Measurements from ENCODE around the gene PGA4.
"Not testable (repeated sequence)": the region's sequence is repeated elsewhere in the genome, so short reads cannot be mapped to it uniquely, and the experiment has no call there.

The PGA4 gene

DNA sequence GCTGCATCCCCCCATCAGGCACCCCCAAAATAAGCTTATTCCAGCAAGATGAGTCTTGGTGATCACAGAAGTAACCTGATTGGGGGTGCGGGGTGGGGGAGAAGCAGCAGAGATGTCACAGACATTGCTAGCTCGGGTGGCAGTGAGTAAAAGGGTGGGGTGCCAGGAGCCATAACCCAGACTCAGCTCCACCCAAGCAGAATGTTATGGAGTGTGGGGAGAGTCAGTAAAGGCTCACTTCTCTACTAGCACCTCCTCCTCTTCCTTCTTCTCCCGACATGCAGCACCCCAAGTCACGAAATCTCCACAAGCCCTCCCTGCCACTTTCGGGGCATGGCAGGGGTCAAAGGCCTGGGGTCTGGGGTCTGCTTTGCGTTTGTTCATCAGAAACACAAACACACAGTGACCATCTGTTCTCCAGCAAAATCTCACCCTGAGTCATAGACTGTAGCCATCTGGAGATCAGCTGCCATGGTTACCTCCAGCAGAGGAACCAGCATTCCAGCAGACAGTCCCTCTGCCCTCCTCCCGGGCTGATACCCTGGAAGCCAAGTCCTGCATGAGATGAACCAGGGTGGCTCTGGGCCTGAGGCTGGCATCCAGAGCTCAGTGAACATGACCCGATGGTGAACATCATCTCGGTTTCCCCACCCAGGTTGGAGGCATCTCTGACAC lies 14.4 kb upstream of the PGA4 start:
- not testable (repeated sequence) for DNase-seq

DNA sequence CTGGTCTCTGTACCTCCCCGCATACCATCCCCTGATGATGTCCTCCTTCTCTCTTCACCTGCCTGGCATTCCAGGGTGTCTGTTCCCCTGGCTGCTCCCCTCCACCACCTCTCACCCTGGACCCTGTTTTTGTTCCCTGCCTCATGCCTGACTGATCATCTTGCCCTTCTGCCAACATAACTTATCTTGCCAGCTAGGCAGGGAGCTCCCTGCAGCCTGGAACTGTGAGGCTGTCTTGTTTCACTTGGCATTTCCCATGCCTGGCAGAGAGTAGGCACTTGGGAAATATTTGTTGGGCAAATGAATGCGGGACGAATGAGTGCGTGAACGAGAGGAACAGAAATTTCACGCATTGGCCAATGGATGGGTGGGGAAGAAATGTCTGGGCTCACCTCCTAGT lies 11.5 kb upstream of the PGA4 start:
- DNase-seq: not testable (repeated sequence)

DNA sequence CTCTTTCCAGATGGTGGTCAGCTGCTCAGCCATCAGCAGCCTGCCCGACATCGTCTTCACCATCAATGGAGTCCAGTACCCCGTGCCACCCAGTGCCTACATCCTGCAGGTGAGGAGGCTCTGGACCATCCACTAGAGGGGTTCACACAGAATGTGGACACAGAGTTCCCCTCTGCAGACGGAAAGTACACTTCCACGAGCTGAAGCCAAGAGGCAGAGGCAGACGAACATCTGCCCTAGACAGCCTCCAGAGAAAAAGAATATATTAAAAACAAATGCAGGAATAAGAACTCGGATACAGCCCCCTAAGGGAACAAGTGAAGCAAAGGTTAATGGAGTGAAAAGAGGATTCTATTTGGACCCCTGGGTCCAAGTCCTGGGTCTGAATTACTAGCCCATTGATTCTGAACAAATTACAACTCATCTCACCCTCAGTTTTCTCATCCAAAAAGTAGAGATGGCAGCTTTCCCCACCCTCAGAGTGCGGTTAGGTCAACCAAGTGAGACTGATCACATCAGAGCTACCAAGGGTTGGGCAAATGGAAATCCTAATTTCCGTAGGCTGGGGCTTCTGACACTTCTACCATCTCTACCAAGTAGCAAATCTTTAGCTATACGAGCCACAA lies 10.7 kb upstream of the PGA4 start:
- not testable (repeated sequence) for DNase-seq

DNA sequence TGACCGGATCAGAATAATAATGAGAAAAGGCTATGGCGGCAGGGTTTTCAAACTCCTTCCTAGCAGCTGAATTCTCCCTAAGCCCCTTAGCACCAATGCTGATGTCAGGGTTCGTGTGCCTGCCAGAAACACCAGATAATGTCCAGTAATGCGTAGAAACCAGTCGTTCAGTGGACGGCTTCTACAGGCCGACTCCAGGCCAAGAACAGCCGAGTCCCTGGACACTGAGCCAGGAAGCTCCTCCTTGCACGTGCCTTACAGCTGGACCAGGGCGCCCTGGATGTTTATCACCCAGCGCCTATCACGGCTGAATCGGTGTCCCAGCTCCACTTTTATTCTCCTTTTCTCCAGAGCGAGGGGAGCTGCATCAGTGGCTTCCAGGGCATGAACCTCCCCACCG lies 9.9 kb upstream of the PGA4 start:
- not testable (repeated sequence) for DNase-seq

DNA sequence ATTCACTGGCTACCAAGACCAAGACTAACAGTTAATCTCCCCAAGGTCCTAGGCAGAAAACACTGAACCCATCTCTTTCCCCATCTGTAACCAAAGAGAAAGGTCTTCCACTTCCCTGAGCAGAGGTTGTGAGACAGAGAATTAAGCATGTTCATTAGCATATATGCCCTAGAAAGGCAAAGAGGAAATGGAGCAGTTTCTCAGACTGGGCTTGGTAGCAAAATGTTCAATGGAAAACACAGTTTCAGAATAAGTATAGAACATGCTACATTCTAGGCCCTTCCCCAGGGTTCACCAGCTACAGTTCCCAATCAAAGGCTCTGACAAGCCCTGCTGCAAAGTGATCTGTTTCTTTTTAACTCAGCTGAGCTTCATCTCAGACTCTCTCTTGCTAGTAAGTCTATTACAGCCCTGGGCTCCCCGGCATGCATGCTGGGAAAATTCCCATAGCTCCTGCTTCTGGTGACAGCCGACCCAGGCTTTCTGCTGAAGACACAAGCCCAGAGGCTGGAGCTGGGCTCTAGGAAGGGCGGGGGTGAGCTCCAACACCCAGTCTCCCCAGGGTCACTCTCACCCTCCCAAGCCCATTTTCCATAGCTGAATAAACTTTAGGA lies 8.3 kb upstream of the PGA4 start:
- not testable (repeated sequence) for DNase-seq

DNA sequence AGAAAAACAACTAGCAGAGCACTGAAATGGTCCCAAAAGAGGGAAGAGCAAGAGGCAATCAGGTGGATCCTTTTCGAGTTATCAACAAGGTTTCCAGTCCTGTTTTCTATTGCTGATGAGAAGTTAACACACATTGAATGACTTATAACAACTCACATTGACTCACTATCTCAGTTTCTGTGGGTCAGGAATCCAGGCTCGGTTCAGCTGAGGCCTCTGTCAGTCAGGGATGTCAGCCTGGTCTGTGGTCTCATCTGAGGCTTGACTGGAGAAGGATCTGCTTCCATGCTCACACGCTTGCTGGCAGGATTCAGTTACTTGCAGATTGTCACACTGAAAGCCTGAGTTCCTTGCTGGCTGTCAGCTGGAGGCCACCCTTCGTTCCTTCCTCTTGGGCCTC lies 3.8 kb upstream of the PGA4 start:
- DNase-seq: not testable (repeated sequence)

DNA sequence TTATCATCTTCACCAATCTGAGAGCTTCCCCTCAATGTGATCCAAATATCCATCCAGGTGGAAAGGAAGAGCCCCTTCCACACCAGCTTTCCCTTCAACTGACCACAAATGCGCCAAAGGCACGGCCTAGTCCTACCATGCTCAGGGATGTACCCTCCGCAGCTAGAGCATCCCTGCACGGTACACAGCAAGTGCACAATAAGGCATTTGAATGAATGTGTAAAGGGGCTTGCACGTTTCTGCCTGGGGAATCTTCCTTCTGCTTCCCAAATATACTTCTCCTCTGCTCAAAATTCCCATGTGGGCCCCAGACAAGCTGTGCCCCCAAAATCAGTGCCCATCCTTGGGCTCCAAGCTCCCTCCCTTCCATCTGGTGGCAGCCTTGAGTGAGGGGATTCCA lies 3.1 kb upstream of the PGA4 start:
- DNase-seq: not testable (repeated sequence)

DNA sequence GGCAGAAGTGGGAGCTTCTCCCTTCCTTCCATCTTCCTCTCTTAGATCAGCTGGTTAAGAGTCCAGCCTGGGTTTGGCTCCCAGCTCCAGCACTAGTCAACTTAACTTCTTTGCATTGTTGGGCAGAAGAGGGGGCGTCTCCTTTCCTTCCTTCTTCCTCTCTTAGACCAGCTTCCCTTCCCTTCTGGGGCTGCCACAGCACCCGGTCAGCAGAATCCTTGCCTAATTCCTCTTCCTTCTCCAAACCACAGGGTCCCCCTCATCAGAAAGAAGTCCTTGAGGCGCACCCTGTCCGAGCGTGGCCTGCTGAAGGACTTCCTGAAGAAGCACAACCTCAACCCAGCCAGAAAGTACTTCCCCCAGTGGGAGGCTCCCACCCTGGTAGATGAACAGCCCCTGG lies 545 bp downstream of the PGA4 start:
- DNase-seq: not testable (repeated sequence)

DNA sequence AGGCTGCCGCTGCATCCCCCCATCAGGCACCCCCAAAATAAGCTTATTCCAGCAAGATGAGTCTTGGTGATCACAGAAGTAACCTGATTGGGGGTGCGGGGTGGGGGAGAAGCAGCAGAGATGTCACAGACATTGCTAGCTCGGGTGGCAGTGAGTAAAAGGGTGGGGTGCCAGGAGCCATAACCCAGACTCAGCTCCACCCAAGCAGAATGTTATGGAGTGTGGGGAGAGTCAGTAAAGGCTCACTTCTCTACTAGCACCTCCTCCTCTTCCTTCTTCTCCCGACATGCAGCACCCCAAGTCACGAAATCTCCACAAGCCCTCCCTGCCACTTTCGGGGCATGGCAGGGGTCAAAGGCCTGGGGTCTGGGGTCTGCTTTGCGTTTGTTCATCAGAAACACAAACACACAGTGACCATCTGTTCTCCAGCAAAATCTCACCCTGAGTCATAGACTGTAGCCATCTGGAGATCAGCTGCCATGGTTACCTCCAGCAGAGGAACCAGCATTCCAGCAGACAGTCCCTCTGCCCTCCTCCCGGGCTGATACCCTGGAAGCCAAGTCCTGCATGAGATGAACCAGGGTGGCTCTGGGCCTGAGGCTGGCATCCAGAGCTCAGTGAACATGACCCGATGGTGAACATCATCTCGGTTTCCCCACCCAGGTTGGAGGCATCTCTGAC lies 4.5 kb downstream of the PGA4 start:
- DNase-seq: not testable (repeated sequence)

DNA sequence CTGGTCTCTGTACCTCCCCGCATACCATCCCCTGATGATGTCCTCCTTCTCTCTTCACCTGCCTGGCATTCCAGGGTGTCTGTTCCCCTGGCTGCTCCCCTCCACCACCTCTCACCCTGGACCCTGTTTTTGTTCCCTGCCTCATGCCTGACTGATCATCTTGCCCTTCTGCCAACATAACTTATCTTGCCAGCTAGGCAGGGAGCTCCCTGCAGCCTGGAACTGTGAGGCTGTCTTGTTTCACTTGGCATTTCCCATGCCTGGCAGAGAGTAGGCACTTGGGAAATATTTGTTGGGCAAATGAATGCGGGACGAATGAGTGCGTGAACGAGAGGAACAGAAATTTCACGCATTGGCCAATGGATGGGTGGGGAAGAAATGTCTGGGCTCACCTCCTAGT lies 7.3 kb downstream of the PGA4 start:
- DNase-seq: not testable (repeated sequence)

DNA sequence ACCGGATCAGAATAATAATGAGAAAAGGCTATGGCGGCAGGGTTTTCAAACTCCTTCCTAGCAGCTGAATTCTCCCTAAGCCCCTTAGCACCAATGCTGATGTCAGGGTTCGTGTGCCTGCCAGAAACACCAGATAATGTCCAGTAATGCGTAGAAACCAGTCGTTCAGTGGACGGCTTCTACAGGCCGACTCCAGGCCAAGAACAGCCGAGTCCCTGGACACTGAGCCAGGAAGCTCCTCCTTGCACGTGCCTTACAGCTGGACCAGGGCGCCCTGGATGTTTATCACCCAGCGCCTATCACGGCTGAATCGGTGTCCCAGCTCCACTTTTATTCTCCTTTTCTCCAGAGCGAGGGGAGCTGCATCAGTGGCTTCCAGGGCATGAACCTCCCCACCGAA lies 8.9 kb downstream of the PGA4 start:
- not testable (repeated sequence) for DNase-seq

DNA sequence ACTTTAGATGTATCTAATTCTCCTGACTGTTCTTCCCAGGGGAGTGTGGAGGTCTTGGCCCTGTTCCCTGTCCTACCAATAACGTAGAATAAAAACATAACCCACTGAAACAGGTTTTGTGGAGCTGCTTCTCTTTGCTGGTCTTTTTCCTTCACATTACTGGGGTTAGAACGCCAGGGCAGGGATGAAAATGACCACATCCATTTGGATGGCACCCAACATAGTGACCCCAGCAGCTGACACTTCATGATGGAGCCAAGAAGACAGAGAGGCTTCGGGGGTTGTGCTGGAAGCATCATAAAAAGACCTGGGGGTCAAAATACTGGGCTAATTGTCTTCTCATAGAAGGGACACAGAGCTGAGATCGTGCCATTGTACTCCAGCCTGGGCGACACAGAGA lies 9.4 kb downstream of the PGA4 start:
- not testable (repeated sequence) for DNase-seq

DNA sequence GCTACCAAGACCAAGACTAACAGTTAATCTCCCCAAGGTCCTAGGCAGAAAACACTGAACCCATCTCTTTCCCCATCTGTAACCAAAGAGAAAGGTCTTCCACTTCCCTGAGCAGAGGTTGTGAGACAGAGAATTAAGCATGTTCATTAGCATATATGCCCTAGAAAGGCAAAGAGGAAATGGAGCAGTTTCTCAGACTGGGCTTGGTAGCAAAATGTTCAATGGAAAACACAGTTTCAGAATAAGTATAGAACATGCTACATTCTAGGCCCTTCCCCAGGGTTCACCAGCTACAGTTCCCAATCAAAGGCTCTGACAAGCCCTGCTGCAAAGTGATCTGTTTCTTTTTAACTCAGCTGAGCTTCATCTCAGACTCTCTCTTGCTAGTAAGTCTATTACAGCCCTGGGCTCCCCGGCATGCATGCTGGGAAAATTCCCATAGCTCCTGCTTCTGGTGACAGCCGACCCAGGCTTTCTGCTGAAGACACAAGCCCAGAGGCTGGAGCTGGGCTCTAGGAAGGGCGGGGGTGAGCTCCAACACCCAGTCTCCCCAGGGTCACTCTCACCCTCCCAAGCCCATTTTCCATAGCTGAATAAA lies 10.5 kb downstream of the PGA4 start:
- not testable (repeated sequence) for DNase-seq

DNA sequence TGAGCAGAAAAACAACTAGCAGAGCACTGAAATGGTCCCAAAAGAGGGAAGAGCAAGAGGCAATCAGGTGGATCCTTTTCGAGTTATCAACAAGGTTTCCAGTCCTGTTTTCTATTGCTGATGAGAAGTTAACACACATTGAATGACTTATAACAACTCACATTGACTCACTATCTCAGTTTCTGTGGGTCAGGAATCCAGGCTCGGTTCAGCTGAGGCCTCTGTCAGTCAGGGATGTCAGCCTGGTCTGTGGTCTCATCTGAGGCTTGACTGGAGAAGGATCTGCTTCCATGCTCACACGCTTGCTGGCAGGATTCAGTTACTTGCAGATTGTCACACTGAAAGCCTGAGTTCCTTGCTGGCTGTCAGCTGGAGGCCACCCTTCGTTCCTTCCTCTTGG lies 15.0 kb downstream of the PGA4 start:
- DNase-seq: not testable (repeated sequence)

DNA sequence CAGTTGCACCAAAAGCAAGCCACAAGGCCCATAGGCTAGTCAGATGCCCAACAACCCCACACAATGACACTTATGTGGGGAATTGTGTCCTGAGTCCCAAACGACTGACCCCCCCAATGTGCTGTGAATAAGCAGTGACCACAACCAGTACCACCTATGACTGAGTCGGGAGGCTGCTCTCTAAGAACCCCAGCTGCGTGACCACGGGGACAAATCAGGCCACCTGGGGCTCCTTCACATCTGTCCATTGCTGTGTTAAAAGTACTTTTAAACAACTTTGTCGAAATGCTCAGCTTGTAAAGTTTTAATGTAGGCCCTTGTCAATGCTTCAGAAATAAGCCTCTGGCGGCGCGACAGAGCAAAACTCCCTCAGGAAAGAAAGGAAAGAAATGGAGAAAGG lies 18.1 kb downstream of the PGA4 start:
- DNase-seq: not testable (repeated sequence)

DNA sequence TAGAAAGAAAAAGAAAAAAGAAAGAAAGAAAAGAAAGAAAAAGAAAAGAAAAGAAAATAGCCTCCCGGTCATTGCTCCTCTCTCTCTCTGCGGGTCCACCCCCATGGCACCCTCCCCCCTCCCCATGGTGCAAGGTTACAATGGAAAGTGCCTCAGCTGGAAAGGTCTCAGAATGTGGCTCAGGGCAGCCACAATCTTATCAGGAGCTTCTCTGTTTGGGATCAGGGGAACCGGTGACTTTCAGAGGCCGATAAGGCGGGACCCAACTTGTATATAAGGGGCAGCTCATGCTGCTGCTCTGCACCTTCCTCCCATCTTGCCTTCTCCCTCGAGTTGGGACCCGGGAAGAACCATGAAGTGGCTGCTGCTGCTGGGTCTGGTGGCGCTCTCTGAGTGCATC lies 18.7 kb downstream of the PGA4 start, which contains the start of gene PGA5:
Gene PGA5, plus strand, starts transcription at position 301 of the 400 bp plus-strand sequence. Its CDS starts 52 bp downstream, at position 353.
- not testable (repeated sequence) for DNase-seq

DNA sequence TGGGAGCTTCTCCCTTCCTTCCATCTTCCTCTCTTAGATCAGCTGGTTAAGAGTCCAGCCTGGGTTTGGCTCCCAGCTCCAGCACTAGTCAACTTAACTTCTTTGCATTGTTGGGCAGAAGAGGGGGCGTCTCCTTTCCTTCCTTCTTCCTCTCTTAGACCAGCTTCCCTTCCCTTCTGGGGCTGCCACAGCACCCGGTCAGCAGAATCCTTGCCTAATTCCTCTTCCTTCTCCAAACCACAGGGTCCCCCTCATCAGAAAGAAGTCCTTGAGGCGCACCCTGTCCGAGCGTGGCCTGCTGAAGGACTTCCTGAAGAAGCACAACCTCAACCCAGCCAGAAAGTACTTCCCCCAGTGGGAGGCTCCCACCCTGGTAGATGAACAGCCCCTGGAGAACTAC lies 19.4 kb downstream of the PGA4 start:
- not testable (repeated sequence) for DNase-seq

DNA sequence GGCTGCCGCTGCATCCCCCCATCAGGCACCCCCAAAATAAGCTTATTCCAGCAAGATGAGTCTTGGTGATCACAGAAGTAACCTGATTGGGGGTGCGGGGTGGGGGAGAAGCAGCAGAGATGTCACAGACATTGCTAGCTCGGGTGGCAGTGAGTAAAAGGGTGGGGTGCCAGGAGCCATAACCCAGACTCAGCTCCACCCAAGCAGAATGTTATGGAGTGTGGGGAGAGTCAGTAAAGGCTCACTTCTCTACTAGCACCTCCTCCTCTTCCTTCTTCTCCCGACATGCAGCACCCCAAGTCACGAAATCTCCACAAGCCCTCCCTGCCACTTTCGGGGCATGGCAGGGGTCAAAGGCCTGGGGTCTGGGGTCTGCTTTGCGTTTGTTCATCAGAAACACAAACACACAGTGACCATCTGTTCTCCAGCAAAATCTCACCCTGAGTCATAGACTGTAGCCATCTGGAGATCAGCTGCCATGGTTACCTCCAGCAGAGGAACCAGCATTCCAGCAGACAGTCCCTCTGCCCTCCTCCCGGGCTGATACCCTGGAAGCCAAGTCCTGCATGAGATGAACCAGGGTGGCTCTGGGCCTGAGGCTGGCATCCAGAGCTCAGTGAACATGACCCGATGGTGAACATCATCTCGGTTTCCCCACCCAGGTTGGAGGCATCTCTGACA lies 23.3 kb downstream of the PGA4 start:
- DNase-seq: not testable (repeated sequence)

DNA sequence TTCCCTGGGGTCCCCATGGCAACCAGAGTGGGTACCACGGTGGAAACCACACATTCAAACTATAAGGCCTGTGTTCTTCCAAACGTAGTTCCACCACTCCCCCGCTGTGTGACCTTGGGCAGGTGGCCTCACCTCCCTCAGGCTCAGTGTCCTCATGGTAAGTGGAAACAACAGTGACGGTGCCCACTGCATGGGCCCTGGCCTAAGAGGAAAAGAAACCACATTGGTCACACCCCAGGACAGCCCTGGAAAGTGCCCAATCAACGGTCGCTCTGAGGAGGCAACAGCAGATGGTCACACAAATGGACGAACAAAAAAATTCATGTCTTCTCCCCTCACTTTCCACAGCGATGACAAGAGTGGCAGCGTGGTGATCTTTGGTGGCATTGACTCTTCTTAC lies 25.9 kb downstream of the PGA4 start:
- not testable (repeated sequence) for DNase-seq

DNA sequence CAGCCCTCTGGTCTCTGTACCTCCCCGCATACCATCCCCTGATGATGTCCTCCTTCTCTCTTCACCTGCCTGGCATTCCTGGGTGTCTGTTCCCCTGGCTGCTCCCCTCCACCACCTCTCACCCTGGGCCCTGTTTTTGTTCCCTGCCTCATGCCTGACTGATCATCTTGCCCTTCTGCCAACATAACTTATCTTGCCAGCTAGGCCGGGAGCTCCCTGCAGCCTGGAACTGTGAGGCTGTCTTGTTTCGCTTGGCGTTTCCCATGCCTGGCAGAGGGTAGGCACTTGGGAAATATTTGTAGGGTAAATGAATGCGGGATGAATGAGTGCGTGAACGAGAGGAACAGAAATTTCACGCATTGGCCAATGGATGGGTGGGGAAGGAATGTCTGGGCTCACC lies 27.1 kb downstream of the PGA4 start:
- not testable (repeated sequence) for DNase-seq

DNA sequence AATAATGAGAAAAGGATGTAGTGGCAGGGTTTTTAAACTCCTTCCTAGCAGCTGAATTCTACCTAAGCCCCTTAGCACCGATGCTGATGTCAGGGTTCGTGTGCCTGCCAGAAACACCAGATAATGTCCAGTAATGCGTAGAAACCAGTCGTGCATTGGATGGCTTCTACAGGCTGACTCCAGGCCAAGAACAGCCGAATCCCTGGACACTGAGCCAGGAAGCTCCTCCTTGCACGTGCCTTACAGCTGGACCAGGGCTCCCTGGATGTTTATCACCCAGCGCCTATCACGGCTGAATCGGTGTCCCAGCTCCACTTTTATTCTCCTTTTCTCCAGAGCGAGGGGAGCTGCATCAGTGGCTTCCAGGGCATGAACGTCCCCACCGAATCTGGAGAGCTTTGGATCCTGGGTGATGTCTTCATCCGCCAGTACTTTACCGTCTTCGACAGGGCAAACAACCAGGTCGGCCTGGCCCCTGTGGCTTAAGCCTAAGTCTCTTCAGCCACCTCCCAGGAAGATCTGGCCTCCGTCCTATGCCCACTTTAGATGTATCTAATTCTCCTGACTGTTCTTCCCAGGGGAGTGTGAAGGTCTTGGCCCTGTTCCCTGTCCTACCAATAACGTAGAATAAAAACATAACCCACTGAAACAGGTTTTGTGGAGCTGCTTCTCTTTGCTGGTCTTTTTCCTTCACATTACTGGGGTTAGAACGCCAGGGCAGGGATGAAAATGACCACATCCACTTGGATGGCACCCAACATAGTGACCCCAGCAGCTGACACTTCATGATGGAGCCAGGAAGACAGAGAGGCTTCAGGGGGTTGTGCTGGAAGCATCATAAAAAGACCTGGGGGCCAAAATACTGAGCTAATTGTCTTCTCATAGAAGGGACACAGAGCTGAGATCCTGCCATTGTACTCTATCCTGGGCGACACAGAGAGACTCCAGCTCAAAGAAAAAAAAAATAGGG lies 28.9 kb downstream of the PGA4 start:
- not testable (repeated sequence) for DNase-seq
